ENCODE data around the gene SARM1. TPM values are rescaled to one million over a fixed set of nuclear protein-coding genes. Genes with fewer than 3 reads are reported as not detected.

Gene SARM1
- total and polyA plus RNA-seq, 2 of the 8 experiments (the other 6 are each of a cell fraction or from before 2014, with no cell fraction given): 5.8 to 9.2 TPM

DNA sequence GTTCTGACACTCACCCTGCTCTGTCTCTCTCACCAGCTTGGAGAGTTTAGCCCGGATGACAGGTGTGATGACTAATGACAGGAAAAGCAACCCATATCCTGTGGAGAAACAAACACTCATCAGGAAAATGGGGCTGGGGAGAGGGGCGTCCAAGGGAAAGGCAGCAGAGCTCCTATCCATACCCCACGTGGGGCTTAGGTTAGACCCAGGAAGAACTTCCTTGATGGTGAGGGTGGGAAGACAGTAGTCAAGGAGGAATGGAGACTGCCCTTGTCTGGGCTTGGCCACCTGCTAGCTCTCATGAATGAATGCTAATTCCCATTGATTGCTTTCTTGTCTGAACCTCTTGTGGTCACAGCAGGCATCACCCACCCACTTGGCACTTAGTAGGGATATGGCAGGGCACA is 30.7 kb downstream of the SARM1 start:
- peaks cover 0 to 39% (median 15%) of the 10 kb centered on the region in 4 experiments; a peak in 5 of 7 replicates for H3K27me3 ChIP-seq (replicated peaks in 1 of 4; ENCODE audit: control insufficient read depth in 3 of 4, extremely low read depth in 1 of 4, insufficient read depth in 3 of 4, low read length in 3 of 4)
- H3K18ac ChIP-seq (ENCODE audit: extremely low read depth, low read length): no peak overlapping the region
- no peak overlapping the region for H2AFZ ChIP-seq (ENCODE audit: low read length)
- no peak overlapping the region for H3K14ac ChIP-seq (ENCODE audit: insufficient read length)
- H3K9me3 ChIP-seq (ENCODE audit: insufficient read depth in 2 of 2, low read depth in 1 of 2, low read length in 1 of 2): no peaks in the 10 kb centered on the region
- no peak overlapping the region for H3K23ac ChIP-seq (ENCODE audit: insufficient read length)
- FAIRE-seq (peak; percentile 83), DNase-seq (ENCODE audit: low read depth in 1 of 2, low spot score in 2 of 2) (peak in 1 of 2 experiments; percentile 64)
- no peaks in the 10 kb centered on the region for H3K36me3 ChIP-seq (ENCODE audit: control insufficient read depth in 2 of 4, insufficient read depth in 4 of 4, low read length in 3 of 4)
- CTCF ChIA-PET (ENCODE audit: partially characterized antibody): interaction anchor here (0.6 to 4.5 kb wide), 6 partner anchors 15 to 146 kb away, joined by 3 to 28 read pairs (median 4); no protein-coding TSS in a partner anchor
- no peaks in the 10 kb centered on the region for H4K20me1 ChIP-seq (replicated peaks in 1 of 2; ENCODE audit: control insufficient read depth in 1 of 2, insufficient read depth in 2 of 2, low read length in 2 of 2)
- H3K4ac ChIP-seq (replicated peaks; ENCODE audit: insufficient read length, low read depth, low read length): no peak overlapping the region
- POLR2A ChIA-PET (ENCODE audit: partially characterized antibody): interaction anchor here (1.1 to 12.8 kb wide), 3 partner anchors 14 to 56 kb away, joined by 3 to 135 read pairs (median 4); no protein-coding TSS in a partner anchor
- no peak overlapping the region for H3K9ac ChIP-seq (replicated peaks in 1 of 4; ENCODE audit: extremely low read depth in 1 of 4, low read depth in 3 of 4, low read length in 3 of 4)
- no peak overlapping the region for H2BK5ac ChIP-seq (ENCODE audit: low read depth, low read length)
- H3K56ac ChIP-seq (replicated peaks; ENCODE audit: insufficient read length, low read depth, low read length): no peak overlapping the region
- no peak overlapping the region for H2AK5ac ChIP-seq (ENCODE audit: low read depth, low read length)
- H4K91ac ChIP-seq (replicated peaks; ENCODE audit: insufficient read length, low read length): no peak overlapping the region
- peaks cover 12% of the 10 kb centered on the region; the same call in 1 of the 2 replicates for H3K23me2 ChIP-seq (ENCODE audit: low read depth, low read length)
- H3K79me2 ChIP-seq (ENCODE audit: control insufficient read depth in 1 of 2, insufficient read depth in 2 of 2, low read length in 2 of 2): no peaks in the 10 kb centered on the region; a peak in 1 of 4 replicates
- H3K79me1 ChIP-seq (ENCODE audit: low read depth, low read length): no peaks in the 10 kb centered on the region; the same call in 1 of the 2 replicates
- H3K27ac ChIP-seq (ENCODE audit: low read depth, low read length): no peak overlapping the region
- H2BK12ac ChIP-seq (ENCODE audit: low read depth, low read length): no peak overlapping the region
- H4K5ac ChIP-seq (ENCODE audit: insufficient read length, low read depth, low read length): no peak overlapping the region
- no peak overlapping the region for H2BK20ac ChIP-seq (ENCODE audit: low read length)
- peaks cover 23 to 49% (median 29%) of the 10 kb centered on the region in 4 experiments for H3K4me1 ChIP-seq (replicated peaks in 1 of 4; ENCODE audit: control insufficient read depth in 3 of 4, insufficient read depth in 4 of 4, low read length in 3 of 4)
- no peak overlapping the region for H3K4me3 ChIP-seq (ENCODE audit: extremely low read depth in 1 of 4, insufficient read depth in 2 of 4, low read depth in 3 of 4, low read length in 4 of 4)
- 27% methylated on average over 3 of the region's 3 CpGs; no CpG with 5 or more reads in 1 of the 2 experiments for WGBS, 2 experiments (ENCODE audit: extremely low coverage in 1 of 2, insufficient coverage in 1 of 2, insufficient read length in 1 of 2, insufficient replicate concordance in 2 of 2, low coverage in 1 of 2, low lambda C conversion rate in 2 of 2, missing lambda C conversion rate in 1 of 2)
- peak overlapping the region; percentile 5 to 37; a peak in 3 of 4 replicates for H3K4me2 ChIP-seq (ENCODE audit: insufficient read depth in 1 of 2, low read depth in 2 of 2, low read length in 2 of 2)
- no peak overlapping the region for H4K8ac ChIP-seq (ENCODE audit: extremely low read depth, insufficient read depth, low read length)
- no peak overlapping the region for H2BK120ac ChIP-seq (replicated peaks; ENCODE audit: low read depth, low read length)
- H2BK15ac ChIP-seq (ENCODE audit: low read length): no peak overlapping the region
- TF ChIP-seq KDM4A (IDR thresholded peaks at IDR 0.05; ENCODE audit: low read depth, low read length, severe bottlenecking) (no peak), GABPA (IDR thresholded peaks at IDR 0.05; ENCODE audit: borderline replicate concordance, insufficient read depth, low read length) (no peak), JUN (IDR thresholded peaks at IDR 0.05; ENCODE audit: low read depth, low read length) (no peak), CTBP2 (IDR thresholded peaks at IDR 0.05; ENCODE audit: borderline replicate concordance, insufficient read depth, insufficient read length, low read length) (peak; percentile 52), SUZ12 (IDR thresholded peaks at IDR 0.05; ENCODE audit: low read length) (no peak), RBBP5 (IDR thresholded peaks at IDR 0.05; ENCODE audit: borderline replicate concordance, low read depth, low read length) (no peak), ZNF274 (IDR thresholded peaks at IDR 0.05; ENCODE audit: borderline replicate concordance, extremely low read depth, low read length) (no peak), SIN3A (conservative IDR thresholded peaks at IDR 0.05 in 1 of 2, IDR thresholded peaks at IDR 0.05 in 1 of 2; ENCODE audit: low read depth in 1 of 2, low read length in 2 of 2) (peak; percentile 64 to 78; a peak in 3 of 4 replicates), TAF7 (optimal IDR thresholded peaks at IDR 0.05; ENCODE audit: borderline replicate concordance, low read depth, low read length) (no peak), CHD1 (IDR thresholded peaks at IDR 0.05; ENCODE audit: low read depth, low read length) (no peak), TEAD4 (IDR thresholded peaks at IDR 0.05; ENCODE audit: low read depth, low read length) (no peak), TBP (IDR thresholded peaks at IDR 0.05; ENCODE audit: low read depth, low read length) (no peak)

All from H1 (cell line).